CD4-positive, alpha-beta T cell treated with Interleukin-6 for 4 hours (primary cell): ENCODE results near the gene SKAP1.
"Not testable (repeated sequence)": the region's sequence is repeated elsewhere in the genome, so short reads cannot be mapped to it uniquely, and the experiment has no call there.

Experiments used
- DNase-seq: peaks from one replicate; pipeline ENCODE4 v3.0.0-alpha.2; 2020; ENCODE audit warnings: mixed read lengths

SKAP1 gene

GRCh38 chr17:48278760-48279491 lies 151.1 kb downstream of the SKAP1 start:
- no peak for DNase-seq

- DNase-seq, result no peak
Measured at GRCh38 chr17:48276776-48277175, 153.2 kb downstream of the SKAP1 start.

GRCh38 chr17:48270899-48271298 lies 159.1 kb downstream of the SKAP1 start:
- DNase-seq, result no peak

GRCh38 chr17:48269209-48269608 lies 160.8 kb downstream of the SKAP1 start:
- no peak for DNase-seq

- no peak for DNase-seq
Measured at GRCh38 chr17:48263731-48264035, 166.3 kb downstream of the SKAP1 start.

GRCh38 chr17:48262982-48263730 lies 166.9 kb downstream of the SKAP1 start:
- no peak for DNase-seq

GRCh38 chr17:48261297-48261880 lies 168.6 kb downstream of the SKAP1 start:
- peak; percentile 7 for DNase-seq

- no peak for DNase-seq
Measured at GRCh38 chr17:48259694-48260291, 170.2 kb downstream of the SKAP1 start.

GRCh38 chr17:48258331-48258730 lies 171.7 kb downstream of the SKAP1 start:
- no peak for DNase-seq

GRCh38 chr17:48255759-48256158 lies 174.3 kb downstream of the SKAP1 start:
- no peak for DNase-seq

- DNase-seq, result no peak
Measured at GRCh38 chr17:48254896-48255295, 175.1 kb downstream of the SKAP1 start.

GRCh38 chr17:48253975-48254374 lies 176.0 kb downstream of the SKAP1 start:
- DNase-seq, result no peak

- DNase-seq, result no peak
Measured at GRCh38 chr17:48251950-48252349, 178.1 kb downstream of the SKAP1 start.

- DNase-seq, result no peak
Measured at GRCh38 chr17:48250949-48251348, 179.1 kb downstream of the SKAP1 start.

GRCh38 chr17:48250059-48250458 lies 180.0 kb downstream of the SKAP1 start:
- not testable (repeated sequence) for DNase-seq

- DNase-seq, result no peak
Measured at GRCh38 chr17:48247603-48248002, 182.4 kb downstream of the SKAP1 start.

GRCh38 chr17:48247038-48247437 lies 183.0 kb downstream of the SKAP1 start:
- DNase-seq, result no peak

- no peak for DNase-seq
Measured at GRCh38 chr17:48246612-48247011, 183.4 kb downstream of the SKAP1 start.

GRCh38 chr17:48245465-48246033 lies 184.5 kb downstream of the SKAP1 start:
- DNase-seq, result not testable (repeated sequence)

- no peak for DNase-seq
Measured at GRCh38 chr17:48244814-48245213, 185.2 kb downstream of the SKAP1 start.

GRCh38 chr17:48244121-48244711 lies 185.8 kb downstream of the SKAP1 start:
- peak; percentile 13 for DNase-seq

- DNase-seq, result no peak
Measured at GRCh38 chr17:48241770-48242497, 188.1 kb downstream of the SKAP1 start.
